Right lobe of liver (tissue), 6 donors: Measurements from ENCODE around the gene LIPE. TPM values are rescaled to one million over a fixed set of nuclear protein-coding genes. Genes with fewer than 3 reads are reported as not detected.

Experiments used
- ATAC-seq, 4 donors: fragments of 200-7000 bp; cut with Tn5 transposase; one replicate each; pipeline ENCODE4 v1.9.1; 2020; ENCODE audit warnings: mild to moderate bottlenecking in 4 of 4, moderate library complexity in 4 of 4
- DNase-seq, 3 donors: peaks; one replicate each; pipeline ENCODE4 v3.0.0-alpha.2; 2020
- H3K27ac ChIP-seq, 3 donors: fragments of 200-600 bp; one replicate each; pipeline ENCODE4 v1.8.0; 2022
- H3K27me3 ChIP-seq, 2 donors: fragments of 200-600 bp; one replicate each; pipeline ENCODE4 v1.8.0; 2022
- H3K36me3 ChIP-seq, 4 donors: fragments of 200-600 bp; sonication (generic) in 1 of 4; one replicate each; pipeline versions ENCODE4 v1.5.1 to v1.8.0; 2017 to 2022; ENCODE audit warnings: control low read depth in 1 of 4
- H3K4me1 ChIP-seq, 4 donors: fragments of 200-600 bp; sonication (generic) in 1 of 4; one replicate each; pipeline versions ENCODE4 v1.5.1 to v1.8.0; 2017 to 2022; ENCODE audit warnings: control low read depth in 1 of 4
- H3K4me3 ChIP-seq, 3 donors: fragments of 200-600 bp; one replicate each; pipeline ENCODE4 v1.8.0; 2022
- H3K9me3 ChIP-seq, 4 donors: fragments of 200-600 bp; sonication (generic) in 1 of 4; one replicate each; pipeline versions ENCODE4 v1.5.1 to v1.8.0; 2017 to 2022; ENCODE audit warnings: control low read depth in 1 of 4
- POLR2A ChIP-seq: fragments of 450-650 bp; IDR thresholded peaks from one replicate; pipeline ENCODE4 v1.6.1; 2017; ENCODE audit warnings: antibody characterized with exemption, mild to moderate bottlenecking
- WGBS: methylation state at CpG from one replicate; pipeline ENCODE4 v1.1.6; 2018; ENCODE audit warnings: low coverage, low lambda C conversion rate; ENCODE audit not compliant: insufficient coverage; ENCODE audit errors: missing lambda C conversion rate; 5-methylcytosine and 5-hydroxymethylcytosine counted together
- intact Hi-C, 2 donors: fragments of 100-400 bp; cut with DNase I; formaldehyde crosslinking; loops; one replicate each; pipeline versions ENCODE4 v1.11.2 to v1.14.1; 2022
- long read RNA-seq: library from polyadenylated mRNA; unstranded; transcript quantifications from one replicate; pipeline ENCODE4 v2.0.0, GENCODE V29; 2019
- total RNA-seq, 6 experiments: library from RNA; depleted of rRNA in 2 of 6; stranded (reverse); fragments of >200 nt in 2 of 6; fragmentation: NEBNext Ultra II Directional in 3 of 6; extraction: Animal tissue kit (Norgen Biotek cat#: 25700) in 3 of 6; gene quantifications; one replicate each; pipeline versions ENCODE4 v1.1.0 to v1.2.4, GENCODE V29; 2016 to 2023
- TF ChIP-seq, protein P1 (sequence below), 4 donors: fragments of 200-600 bp in 3 of 4; fragments of 450-650 bp in 1 of 4; IDR thresholded peaks; one replicate each; pipeline versions ENCODE4 v1.5.1 to v1.8.0; 2016 to 2022; ENCODE audit warnings: antibody characterized with exemption in 4 of 4, mild to moderate bottlenecking in 2 of 4
- donor health status: DM: no; HTN: yes; CAD: no.
- donor health status: DM: no; HTN: no; CAD: no.
- donor health status: DM: no; HTN: no; CAD: no.
- donor health status: DM: no; HTN: yes; CAD: no.
- donor health status: DM: no; HTN: yes; CAD: no.

LIPE gene
- 1 to 10 TPM in 5 of 6 experiments, under 1 TPM in 1; 0.87 to 2.5 (median 1.8) TPM for total RNA-seq
- long read RNA-seq: 0 reads

GRCh38 chr19:42427313-42427712, at the start of gene LIPE:
Gene LIPE, minus strand, starts transcription at chr19:42427388. Its CDS starts 239 bp downstream, at chr19:42427149.
- ATAC-seq (no peak), DNase-seq (no peak)
- TF ChIP-seq, protein P1, sequence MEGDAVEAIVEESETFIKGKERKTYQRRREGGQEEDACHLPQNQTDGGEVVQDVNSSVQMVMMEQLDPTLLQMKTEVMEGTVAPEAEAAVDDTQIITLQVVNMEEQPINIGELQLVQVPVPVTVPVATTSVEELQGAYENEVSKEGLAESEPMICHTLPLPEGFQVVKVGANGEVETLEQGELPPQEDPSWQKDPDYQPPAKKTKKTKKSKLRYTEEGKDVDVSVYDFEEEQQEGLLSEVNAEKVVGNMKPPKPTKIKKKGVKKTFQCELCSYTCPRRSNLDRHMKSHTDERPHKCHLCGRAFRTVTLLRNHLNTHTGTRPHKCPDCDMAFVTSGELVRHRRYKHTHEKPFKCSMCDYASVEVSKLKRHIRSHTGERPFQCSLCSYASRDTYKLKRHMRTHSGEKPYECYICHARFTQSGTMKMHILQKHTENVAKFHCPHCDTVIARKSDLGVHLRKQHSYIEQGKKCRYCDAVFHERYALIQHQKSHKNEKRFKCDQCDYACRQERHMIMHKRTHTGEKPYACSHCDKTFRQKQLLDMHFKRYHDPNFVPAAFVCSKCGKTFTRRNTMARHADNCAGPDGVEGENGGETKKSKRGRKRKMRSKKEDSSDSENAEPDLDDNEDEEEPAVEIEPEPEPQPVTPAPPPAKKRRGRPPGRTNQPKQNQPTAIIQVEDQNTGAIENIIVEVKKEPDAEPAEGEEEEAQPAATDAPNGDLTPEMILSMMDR (IDR thresholded peaks at IDR 0.05): no peak
- no peak for TF ChIP-seq POLR2A
- Histone ChIP-seq H3K4me1 (peaks cover 0 to 9% (median 2%) of the 10 kb centered on the region in 4 donors), H3K27ac (no peak within 1 kb of the TSS), H3K9me3 (no peaks in the 10 kb centered on the region), H3K27me3 (no peaks in the 10 kb centered on the region), H3K36me3 (no peaks in the 10 kb centered on the region), H3K4me3 (no peak within 1 kb of the TSS)
- WGBS: 72% methylated on average over 4 of the region's 4 CpGs
- intact Hi-C loops: no loop called here

DNA sequence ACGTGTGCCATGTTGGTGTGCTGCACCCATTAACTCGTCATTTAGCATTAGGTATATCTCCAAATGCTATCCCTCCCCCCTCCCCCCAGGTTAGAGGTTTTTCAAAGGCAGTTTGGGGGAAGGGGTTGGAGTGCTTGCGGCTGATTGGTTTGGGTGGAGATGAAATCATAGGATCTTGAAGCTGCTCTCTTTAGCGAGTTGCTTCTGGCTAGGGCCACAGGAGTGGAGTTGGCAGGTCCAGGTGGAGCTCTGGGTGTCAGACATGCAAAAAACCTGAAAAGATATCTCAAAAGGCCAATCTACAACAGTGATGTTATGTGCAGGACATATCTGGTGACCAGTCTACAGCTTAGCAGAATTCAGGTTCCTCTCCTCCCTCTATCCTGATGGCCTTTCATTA, 48.2 kb upstream of the LIPE start:
- Histone ChIP-seq H3K4me1 (peaks cover 0 to 7% (median 3%) of the 10 kb centered on the region in 4 donors), H3K4me3 (no peak overlapping the region), H3K27me3 (no peaks in the 10 kb centered on the region), H3K36me3 (no peaks in the 10 kb centered on the region), H3K9me3 (no peaks in the 10 kb centered on the region), H3K27ac (no peak overlapping the region)
- DNase-seq (no peak), ATAC-seq (no peak)
- intact Hi-C loops: no loop called here
- WGBS: 80% methylated on average over 2 of the region's 4 CpGs
- no peak for TF ChIP-seq POLR2A
- TF ChIP-seq, protein P1 (IDR thresholded peaks at IDR 0.05): no peak

- Histone ChIP-seq H3K36me3 (no peaks in the 10 kb centered on the region), H3K4me1 (peaks cover 0 to 1% (median 0%) of the 10 kb centered on the region in 4 donors), H3K27ac (no peak overlapping the region), H3K27me3 (no peaks in the 10 kb centered on the region), H3K9me3 (no peaks in the 10 kb centered on the region), H3K4me3 (no peak overlapping the region)
- no peak for TF ChIP-seq POLR2A
- TF ChIP-seq, protein P1 (IDR thresholded peaks at IDR 0.05): no peak
- ATAC-seq (no peak), DNase-seq (no peak)
- WGBS: 80% methylated on average over 4 of the region's 4 CpGs
- intact Hi-C loops: no loop called here
Measured at GRCh38 chr19:42474743-42475142, 47.6 kb upstream of the LIPE start.

GRCh38 chr19:42473686-42474085, 46.5 kb upstream of the LIPE start:
- H3K4me1 ChIP-seq: no peaks in the 10 kb centered on the region
- no peaks in the 10 kb centered on the region for H3K9me3 ChIP-seq
- TF ChIP-seq, protein P1 (IDR thresholded peaks at IDR 0.05): no peak
- no peak for TF ChIP-seq POLR2A
- ATAC-seq (no peak), DNase-seq (no peak)
- no peaks in the 10 kb centered on the region for H3K27me3 ChIP-seq
- no peak overlapping the region for H3K4me3 ChIP-seq
- no peak overlapping the region for H3K27ac ChIP-seq
- intact Hi-C loops: no loop called here
- 75% methylated on average over 5 of the region's 6 CpGs for WGBS
- H3K36me3 ChIP-seq: no peaks in the 10 kb centered on the region
